Measurements from ENCODE around the gene PPP1R15B.

DNA sequence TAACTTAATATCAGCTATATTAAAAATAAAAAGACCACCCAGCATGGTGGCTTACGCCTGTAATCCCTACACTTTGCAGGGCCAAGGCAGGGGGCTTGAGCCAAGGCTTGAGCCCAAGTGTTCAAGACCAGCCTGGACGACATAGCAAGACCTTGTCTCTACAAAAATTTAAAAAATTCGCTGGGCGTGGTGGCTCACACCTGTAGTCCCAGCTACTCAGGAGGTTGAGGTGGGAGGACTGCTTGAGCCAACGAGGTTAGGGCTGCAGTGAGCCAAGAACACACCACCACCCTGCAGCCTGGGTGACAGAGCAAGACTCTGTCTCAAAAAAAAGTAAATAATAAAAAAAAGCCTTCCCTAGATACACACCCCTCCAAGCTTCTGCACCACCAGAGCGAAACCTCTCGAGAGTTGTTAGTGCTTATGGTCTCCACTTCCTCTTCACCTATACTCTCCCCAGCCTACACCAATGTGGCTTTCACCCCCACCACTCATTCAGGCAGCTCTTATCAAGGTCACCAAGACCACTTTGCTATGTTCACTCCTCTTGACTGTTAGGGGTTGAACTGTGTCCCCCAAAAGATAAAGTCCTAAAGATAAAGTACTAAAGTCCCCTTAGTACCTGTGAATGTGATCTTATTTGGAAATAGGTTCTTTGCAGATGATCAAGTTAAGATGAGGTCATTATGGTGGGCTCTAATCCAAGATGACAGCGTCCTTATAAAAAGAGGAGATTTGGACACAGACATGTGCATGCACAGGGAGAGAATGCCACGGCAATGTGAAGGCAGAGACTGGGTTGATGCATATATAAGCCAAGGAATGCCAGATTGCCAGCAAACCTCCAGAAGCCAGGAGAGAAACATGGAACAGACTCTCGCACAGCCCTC is 6.8 kb upstream of the PPP1R15B start:
- TF ChIP-seq, protein P1, sequence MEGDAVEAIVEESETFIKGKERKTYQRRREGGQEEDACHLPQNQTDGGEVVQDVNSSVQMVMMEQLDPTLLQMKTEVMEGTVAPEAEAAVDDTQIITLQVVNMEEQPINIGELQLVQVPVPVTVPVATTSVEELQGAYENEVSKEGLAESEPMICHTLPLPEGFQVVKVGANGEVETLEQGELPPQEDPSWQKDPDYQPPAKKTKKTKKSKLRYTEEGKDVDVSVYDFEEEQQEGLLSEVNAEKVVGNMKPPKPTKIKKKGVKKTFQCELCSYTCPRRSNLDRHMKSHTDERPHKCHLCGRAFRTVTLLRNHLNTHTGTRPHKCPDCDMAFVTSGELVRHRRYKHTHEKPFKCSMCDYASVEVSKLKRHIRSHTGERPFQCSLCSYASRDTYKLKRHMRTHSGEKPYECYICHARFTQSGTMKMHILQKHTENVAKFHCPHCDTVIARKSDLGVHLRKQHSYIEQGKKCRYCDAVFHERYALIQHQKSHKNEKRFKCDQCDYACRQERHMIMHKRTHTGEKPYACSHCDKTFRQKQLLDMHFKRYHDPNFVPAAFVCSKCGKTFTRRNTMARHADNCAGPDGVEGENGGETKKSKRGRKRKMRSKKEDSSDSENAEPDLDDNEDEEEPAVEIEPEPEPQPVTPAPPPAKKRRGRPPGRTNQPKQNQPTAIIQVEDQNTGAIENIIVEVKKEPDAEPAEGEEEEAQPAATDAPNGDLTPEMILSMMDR (IDR thresholded peaks at IDR 0.05; ENCODE audit: insufficient read depth, low read length, poor library complexity, severe bottlenecking): no peak
- TF ChIP-seq EZH2phosphoT487 (conservative IDR thresholded peaks at IDR 0.05; ENCODE audit: low read length): no peak

Data from SU-DHL-6 (cell line).